Keratinocyte (primary cell): ENCODE results near the gene NTN1.

ENCODE experiments used
- CTCF ChIP-seq, 3 experiments: IDR thresholded peaks in 1 of 3; conservative IDR thresholded peaks in 1 of 3; optimal IDR thresholded peaks in 1 of 3; 2 replicates in 2 of 3; 3 replicates in 1 of 3; pipeline versions ENCODE3 to v1.5.1; 2011; ENCODE audit warnings: low read length in 3 of 3, mild to moderate bottlenecking in 3 of 3, moderate library complexity in 2 of 3, control low read depth in 1 of 3, inconsistent platforms in 1 of 3; ENCODE audit not compliant: insufficient read depth in 2 of 3; ENCODE audit errors: extremely low read depth in 1 of 3
- EZH2 ChIP-seq: IDR thresholded peaks from one replicate; pipeline ENCODE4 v1.6.1; 2012; ENCODE audit warnings: inconsistent platforms, mild to moderate bottlenecking, low read length, moderate library complexity

- no peak for TF ChIP-seq CTCF (optimal IDR thresholded peaks at IDR 0.05 in 1 of 3, IDR thresholded peaks at IDR 0.05 in 1 of 3, conservative IDR thresholded peaks at IDR 0.05 in 1 of 3; ENCODE audit: extremely low read depth in 1 of 3, insufficient read depth in 2 of 3, low read length in 3 of 3)
- TF ChIP-seq EZH2 = no peak
Observed at GRCh38 chr17:9208381-9209105, 187.2 kb downstream of the NTN1 start.
